Esophagus mucosa (tissue), 1 donor: ENCODE data around the gene PYGO2. TPM values are rescaled to one million over a fixed set of nuclear protein-coding genes. Genes with fewer than 3 reads are reported as not detected.

ENCODE experiments used
- ATAC-seq: fragments of 200-7000 bp; cut with Tn5 transposase; one replicate; pipeline ENCODE4 v1.9.1; 2020
- total RNA-seq: library from RNA; stranded (reverse); gene quantifications from one replicate; pipeline ENCODE4 v1.2.4, GENCODE V29; 2023
- donor health status: DM: yes; HTN: yes; CAD: no.

Gene PYGO2
- total RNA-seq, 1 donor from 2014 or later = 17.3 TPM

GRCh38 chr1:154960446-154961136 is 991 bp downstream of the PYGO2 start:
- no peak for ATAC-seq

- no peak for ATAC-seq
Measured at GRCh38 chr1:154959426-154959780, 2.2 kb downstream of the PYGO2 start.

GRCh38 chr1:154958681-154959425 is 2.7 kb downstream of the PYGO2 start:
- ATAC-seq = no peak

GRCh38 chr1:154958036-154958435 is 3.5 kb downstream of the PYGO2 start:
- no peak for ATAC-seq

- ATAC-seq = no peak
Measured at GRCh38 chr1:154957091-154957657, 4.4 kb downstream of the PYGO2 start.

GRCh38 chr1:154956544-154956941 is 5.0 kb downstream of the PYGO2 start:
- ATAC-seq = no peak

- peak; percentile 53 for ATAC-seq
Measured at GRCh38 chr1:154955718-154956543, 5.7 kb downstream of the PYGO2 start, which contains the start of gene PBXIP1. TSS of gene PBXIP1 (minus strand) at chr1:154956099. CDS start at chr1:154953721, 2,378 bp downstream.

GRCh38 chr1:154955039-154955717 is 6.4 kb downstream of the PYGO2 start:
- peak; percentile 34 for ATAC-seq

- ATAC-seq = no peak
Measured at GRCh38 chr1:154954541-154954940, 7.0 kb downstream of the PYGO2 start.

- ATAC-seq = no peak
Measured at GRCh38 chr1:154953611-154954038, 8.0 kb downstream of the PYGO2 start.

GRCh38 chr1:154952664-154953063 is 8.9 kb downstream of the PYGO2 start:
- ATAC-seq = no peak

- no peak for ATAC-seq
Measured at GRCh38 chr1:154951901-154952657, 9.5 kb downstream of the PYGO2 start.

GRCh38 chr1:154948079-154948478 is 13.5 kb downstream of the PYGO2 start:
- no peak for ATAC-seq

GRCh38 chr1:154945962-154946850 is 15.4 kb downstream of the PYGO2 start:
- no peak for ATAC-seq

GRCh38 chr1:154945160-154945961 is 16.2 kb downstream of the PYGO2 start:
- ATAC-seq = no peak

- ATAC-seq = no peak
Measured at GRCh38 chr1:154944401-154945159, 17.0 kb downstream of the PYGO2 start.

- ATAC-seq = no peak
Measured at GRCh38 chr1:154943649-154944400, 17.8 kb downstream of the PYGO2 start.
